PC-9 (cell line): Measurements from ENCODE around the gene OR6Y1. TPM values are rescaled to one million over a fixed set of nuclear protein-coding genes. Genes with fewer than 3 reads are reported as not detected.

Experiments
- BruUV-seq: library from RNA; stranded (reverse); fragments of 400-500 nt; replicated peaks from 2 replicates; lab custom pipeline; 2021; lab: Mats Ljungman, UMichigan
- CTCF ChIA-PET: fragments of 300-600 bp; sonication (Branson Sonifier 250); formaldehyde crosslinking; loops from one replicate; lab custom pipeline; 2022; ENCODE audit warnings: antibody characterized with exemption; lab: Charles Lee
- POLR2A ChIA-PET: fragments of 300-600 bp; sonication (Branson Sonifier 250); formaldehyde crosslinking; loops from one replicate; lab custom pipeline; 2022; ENCODE audit warnings: antibody characterized with exemption; ENCODE audit not compliant: unreplicated experiment; lab: Charles Lee
- DNase-seq, 2 experiments: peaks; one replicate each; pipeline versions ENCODE4 v3.0.0 to v3.0.0-alpha.2; 2015 to 2022; ENCODE audit warnings: mixed read lengths in 1 of 2
- H2AFZ ChIP-seq: fragments of 200-600 bp; sonication (generic); 2 replicates; pipeline ENCODE4 v1.8.1; 2017; ENCODE audit warnings: antibody characterized with exemption
- H3F3A ChIP-seq: fragments of 200-600 bp; sonication (generic); 2 replicates; pipeline ENCODE4 v1.8.1; 2017; ENCODE audit warnings: antibody characterized with exemption, mild to moderate bottlenecking, low read depth; ENCODE audit not compliant: insufficient read depth
- H3K27ac ChIP-seq: fragments of 200-600 bp; sonication (generic); 2 replicates; pipeline ENCODE4 v1.6.1; 2016; ENCODE audit warnings: mixed run types
- H3K27me3 ChIP-seq: fragments of 200-600 bp; sonication (generic); 2 replicates; pipeline ENCODE4 v1.6.1; 2016; ENCODE audit warnings: low read depth, mixed run types; ENCODE audit not compliant: insufficient read depth
- H3K36me3 ChIP-seq: fragments of 200-600 bp; sonication (generic); 2 replicates; pipeline ENCODE4 v1.6.1; 2016; ENCODE audit warnings: low read depth, mixed run types
- H3K4me1 ChIP-seq: fragments of 200-600 bp; sonication (generic); replicated peaks from 2 replicates; pipeline ENCODE4 v1.6.1; 2016; ENCODE audit warnings: mixed run types; ENCODE audit not compliant: insufficient read depth
- H3K4me2 ChIP-seq: fragments of 200-600 bp; sonication (generic); 2 replicates; pipeline ENCODE4 v1.6.1; 2017; ENCODE audit warnings: mixed run types
- H3K4me3 ChIP-seq: fragments of 200-600 bp; sonication (generic); 2 replicates; pipeline ENCODE4 v1.6.1; 2016; ENCODE audit warnings: mixed run types
- H3K79me2 ChIP-seq: fragments of 200-600 bp; sonication (generic); 2 replicates; pipeline ENCODE4 v1.6.1; 2017; ENCODE audit warnings: low read depth, mixed run types
- H3K9me2 ChIP-seq: fragments of 200-600 bp; sonication (generic); 2 replicates; pipeline ENCODE4 v1.8.1; 2017; ENCODE audit warnings: mild to moderate bottlenecking; ENCODE audit not compliant: insufficient read depth
- H3K9me3 ChIP-seq: fragments of 200-600 bp; sonication (generic); 2 replicates; pipeline ENCODE4 v1.8.1; 2016; ENCODE audit warnings: low read depth; ENCODE audit not compliant: insufficient read depth
- H4K20me1 ChIP-seq: fragments of 200-600 bp; sonication (generic); 2 replicates; pipeline ENCODE4 v1.8.1; 2017; ENCODE audit not compliant: insufficient read depth
- CTCF ChIP-seq: fragments of 200-600 bp; sonication (generic); conservative IDR thresholded peaks from 2 replicates; pipeline ENCODE4 v1.6.1; 2017; ENCODE audit warnings: mixed run types, antibody characterized with exemption, mild to moderate bottlenecking, moderate library complexity
- EZH2 ChIP-seq: fragments of 200-600 bp; sonication (generic); IDR thresholded peaks from 2 replicates; pipeline ENCODE4 v1.8.0; 2017; ENCODE audit warnings: antibody characterized with exemption, low read depth
- intact Hi-C: fragments of 100-400 bp; cut with micrococcal nuclease; formaldehyde crosslinking; loops from one replicate; pipeline ENCODE4 v1.10.0; 2022; ENCODE audit not compliant: unreplicated experiment
- total RNA-seq: library from RNA; stranded (reverse); gene quantifications from 2 replicates; pipeline ENCODE4 v1.2.3, GENCODE V29; 2021

Gene OR6Y1
- total RNA-seq, 1 experiment from 2014 or later: not detected

- Histone ChIP-seq H3K9me2 (no peaks in the 10 kb centered on the region), H3F3A (no peaks in the 10 kb centered on the region), H3K79me2 (no peaks in the 10 kb centered on the region), H3K4me3 (no peak overlapping the region), H3K27me3 (no peaks in the 10 kb centered on the region), H4K20me1 (no peaks in the 10 kb centered on the region), H3K9me3 (no peaks in the 10 kb centered on the region), H3K4me2 (no peak overlapping the region), H2AFZ (no peak overlapping the region), H3K4me1 (no peaks in the 10 kb centered on the region), H3K27ac (no peak overlapping the region), H3K36me3 (no peaks in the 10 kb centered on the region)
- CTCF ChIA-PET: no interaction called here
- intact Hi-C loops: no loop called here
- no peak for DNase-seq
- POLR2A ChIA-PET: no interaction called here
- BruUV-seq: no TSS peak
- no peak for TF ChIP-seq CTCF
Observed at GRCh38 chr1:158520021-158520420, 34.2 kb downstream of the OR6Y1 start.

GRCh38 chr1:158516966-158517365 lies 37.2 kb downstream of the OR6Y1 start:
- CTCF ChIA-PET: no interaction called here
- TF ChIP-seq EZH2 (no peak), CTCF (no peak)
- DNase-seq: no peak

GRCh38 chr1:158509471-158510156 lies 44.6 kb downstream of the OR6Y1 start:
- no peak for DNase-seq
- Histone ChIP-seq H3K27ac (no peak overlapping the region), H3K27me3 (no peaks in the 10 kb centered on the region), H3K36me3 (no peaks in the 10 kb centered on the region), H4K20me1 (no peaks in the 10 kb centered on the region), H3K4me3 (no peak overlapping the region), H3K9me3 (no peaks in the 10 kb centered on the region), H3K79me2 (no peaks in the 10 kb centered on the region), H3K4me2 (no peak overlapping the region), H3K4me1 (no peaks in the 10 kb centered on the region), H3K9me2 (no peaks in the 10 kb centered on the region), H3F3A (no peaks in the 10 kb centered on the region), H2AFZ (no peak overlapping the region)
- TF ChIP-seq CTCF (no peak), EZH2 (no peak)
- intact Hi-C loops: no loop called here
- ChIA-PET POLR2A (no interaction called here), CTCF (no interaction called here)
- no TSS peak for BruUV-seq

More at GRCh38 chr1:158516966-158517365, 37.2 kb downstream of the OR6Y1 start:
- no peaks in the 10 kb centered on the region for H3K9me2 ChIP-seq
- H3K4me3 ChIP-seq: no peak overlapping the region
- POLR2A ChIA-PET: no interaction called here
- H3F3A ChIP-seq: no peaks in the 10 kb centered on the region
- no peaks in the 10 kb centered on the region for H3K79me2 ChIP-seq
- H3K27ac ChIP-seq: no peak overlapping the region
- H3K36me3 ChIP-seq: no peaks in the 10 kb centered on the region
- no TSS peak for BruUV-seq
- H2AFZ ChIP-seq: no peak overlapping the region
- intact Hi-C loops: no loop called here
- H3K9me3 ChIP-seq: no peaks in the 10 kb centered on the region
- no peak overlapping the region for H3K4me2 ChIP-seq
- no peaks in the 10 kb centered on the region for H3K27me3 ChIP-seq
- H3K4me1 ChIP-seq: no peaks in the 10 kb centered on the region
- H4K20me1 ChIP-seq: no peaks in the 10 kb centered on the region
